Stimulated activated CD4-positive, alpha-beta T cell treated with anti-CD3 and anti-CD28 coated beads, TNF-alpha, amount 100 ng/mL, for 1 hour (primary cell): ENCODE measurements around the gene AP3D1.
"Not testable (repeated sequence)": the region's sequence is repeated elsewhere in the genome, so short reads cannot be mapped to it uniquely, and the experiment has no call there.

Experiments used
- DNase-seq, 3 donors: peaks; one replicate each; pipeline ENCODE4 v3.0.0-alpha.2; 2020; ENCODE audit warnings: low read depth in 3 of 3, low spot score in 1 of 3

AP3D1 gene

DNA sequence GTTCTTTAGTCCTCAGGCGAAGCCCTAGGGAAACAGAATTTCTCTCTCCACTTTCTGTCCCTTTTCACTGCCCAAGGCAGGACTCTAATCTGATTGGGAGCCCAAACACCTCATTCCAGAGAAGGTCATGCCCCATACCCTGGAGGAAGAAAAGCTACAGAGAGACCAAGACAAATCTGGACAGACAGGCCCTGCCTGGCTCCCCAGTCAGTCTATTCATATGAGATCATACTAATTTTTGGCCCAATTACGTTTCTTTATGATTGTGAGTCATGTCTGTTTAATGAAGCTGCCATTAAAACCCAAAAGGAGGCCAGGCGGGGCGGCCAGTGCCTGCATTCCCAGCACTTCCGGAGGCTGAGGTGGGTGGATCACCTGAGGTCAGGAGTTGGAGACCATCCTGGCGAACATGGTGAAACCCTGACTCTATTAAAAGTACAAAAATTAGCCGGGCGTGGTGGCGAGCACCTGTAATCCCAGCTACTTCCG, 3.3 kb upstream of the AP3D1 start:
- DNase-seq, result no peak

DNA sequence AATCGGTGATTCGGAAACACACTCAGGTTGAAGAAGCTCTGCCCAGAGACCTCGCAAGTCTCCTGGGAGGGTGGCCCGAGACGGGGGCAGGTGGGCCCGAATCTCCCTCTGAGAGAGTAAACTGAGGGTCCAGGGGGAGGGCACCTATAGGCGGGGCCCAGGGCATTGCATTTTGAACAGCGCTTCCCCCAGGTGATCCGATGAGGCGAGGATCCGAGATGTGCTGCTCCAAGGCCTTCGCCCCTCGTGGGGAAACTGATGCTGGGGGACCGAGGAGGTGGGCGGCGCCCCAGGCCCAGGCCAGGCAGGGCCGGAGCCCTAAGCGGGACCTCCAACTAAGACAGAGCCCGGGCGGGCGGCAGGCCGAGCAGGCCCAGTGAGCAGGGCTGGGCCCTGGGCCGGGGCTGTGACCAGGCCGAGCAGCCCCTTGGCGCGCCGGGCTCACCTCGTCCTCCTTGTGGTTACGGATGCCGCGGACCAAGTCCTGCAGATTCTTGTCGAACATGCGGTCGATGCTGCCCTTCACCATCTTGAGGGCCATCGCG, 500 bp downstream of the AP3D1 start:
- DNase-seq, result no peak

DNA sequence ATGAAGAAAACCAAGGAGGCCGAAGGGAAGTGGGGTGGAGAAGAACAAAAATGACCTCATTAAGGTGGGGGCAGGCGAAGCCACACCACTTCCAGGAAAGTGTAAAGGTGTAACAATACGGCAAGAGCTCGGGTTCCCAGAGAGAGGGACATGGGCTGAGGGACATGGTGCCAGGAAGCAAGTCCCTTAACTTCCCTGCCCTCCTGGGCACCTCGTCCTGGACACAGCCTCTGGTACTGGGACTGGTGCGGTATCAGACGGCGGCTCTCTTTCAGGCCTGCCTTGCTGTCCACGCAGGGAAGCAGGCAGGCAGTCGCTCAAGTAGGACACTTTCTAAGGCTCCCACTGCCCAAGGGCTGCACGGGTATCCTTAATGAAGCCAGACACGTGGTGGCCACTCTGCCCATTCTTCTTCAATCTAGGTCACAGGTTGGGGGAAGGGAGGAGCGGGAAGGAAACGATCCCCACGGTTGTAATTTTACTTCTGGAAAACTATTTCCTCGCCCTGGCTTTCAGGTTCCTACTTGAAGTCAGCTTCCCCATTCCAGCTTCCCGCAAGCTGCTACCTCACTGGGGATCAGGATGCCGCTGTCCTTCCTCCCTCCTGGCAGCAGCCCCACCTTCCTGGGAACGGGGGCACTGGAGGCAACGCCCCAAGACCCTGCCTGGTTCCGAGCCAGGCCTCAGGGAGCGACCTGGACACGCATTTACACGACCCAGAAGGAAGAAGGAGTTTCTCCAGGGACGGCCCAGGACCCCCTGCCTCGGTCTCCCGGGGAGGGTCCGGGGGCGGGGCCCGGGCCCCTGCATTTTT, 1.2 kb downstream of the AP3D1 start:
- no peak for DNase-seq

DNA sequence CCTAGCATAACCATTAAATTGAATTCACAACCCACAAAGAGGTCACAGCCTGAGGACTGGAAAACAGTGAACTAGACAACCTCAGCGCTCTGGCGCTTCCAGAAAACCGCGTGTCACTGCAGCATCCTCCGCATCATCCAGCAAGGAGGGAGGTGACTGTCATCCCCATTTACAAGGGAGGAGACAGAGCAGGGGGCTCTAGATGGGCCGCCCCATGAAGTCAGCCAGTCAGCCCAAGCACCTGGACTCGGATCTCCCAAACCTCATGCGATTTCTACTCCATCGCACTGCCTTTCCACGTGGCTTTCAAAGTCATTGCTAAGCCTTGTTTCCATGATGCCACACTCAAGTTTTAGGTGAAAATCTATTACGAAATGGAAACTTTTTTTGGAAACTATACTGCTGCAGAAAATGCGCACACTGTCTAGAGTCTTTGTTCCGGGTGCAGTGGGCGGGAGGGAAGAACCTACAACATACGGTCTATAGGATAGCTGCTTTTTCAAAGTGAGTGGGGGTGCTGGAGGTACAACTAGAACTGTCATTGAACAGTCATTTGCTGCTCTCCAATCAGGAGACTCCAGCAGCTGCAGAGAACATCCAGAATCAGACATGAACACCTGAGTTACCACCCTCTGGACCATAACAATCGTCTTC, 2.8 kb downstream of the AP3D1 start:
- DNase-seq, result no peak

DNA sequence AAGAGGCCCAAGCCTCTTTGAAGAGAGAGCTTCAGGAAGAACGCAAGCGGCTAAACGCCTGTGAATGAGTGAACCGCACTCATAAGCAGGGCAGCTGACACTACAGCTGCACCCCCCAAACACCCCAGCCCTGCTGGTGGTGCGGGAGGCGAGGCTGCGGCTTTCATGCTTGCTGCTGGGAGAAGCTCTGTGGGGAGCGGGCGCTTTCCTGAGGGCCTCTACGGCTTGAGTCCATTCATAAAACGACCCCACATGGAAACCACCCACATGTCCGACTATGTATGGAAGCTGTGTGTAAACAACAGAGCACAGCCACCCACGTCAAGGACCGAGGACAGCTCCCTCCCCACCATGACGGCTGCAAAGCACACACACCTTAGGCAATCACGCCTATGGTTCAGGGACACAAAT, 5.5 kb downstream of the AP3D1 start:
- no peak for DNase-seq

DNA sequence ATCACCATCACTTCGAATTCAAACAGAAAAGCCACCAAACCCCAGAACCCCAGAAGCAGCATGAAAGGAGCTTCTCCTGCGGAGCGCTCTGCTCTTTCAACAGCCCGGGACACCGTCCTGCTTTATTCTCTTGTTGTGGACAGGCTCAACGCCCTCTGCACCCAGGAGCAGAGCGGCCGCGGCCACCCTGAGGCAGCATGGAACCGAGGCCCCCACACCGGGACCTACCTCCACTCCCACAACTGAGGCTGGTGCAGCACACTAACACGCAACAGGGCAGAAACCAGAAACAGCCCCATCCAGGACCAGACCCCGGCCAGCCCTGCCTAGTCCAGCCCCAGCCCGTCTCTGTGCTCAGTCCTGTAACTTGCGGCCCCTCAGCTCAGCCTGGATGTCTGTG, 7.2 kb downstream of the AP3D1 start:
- no peak for DNase-seq

DNA sequence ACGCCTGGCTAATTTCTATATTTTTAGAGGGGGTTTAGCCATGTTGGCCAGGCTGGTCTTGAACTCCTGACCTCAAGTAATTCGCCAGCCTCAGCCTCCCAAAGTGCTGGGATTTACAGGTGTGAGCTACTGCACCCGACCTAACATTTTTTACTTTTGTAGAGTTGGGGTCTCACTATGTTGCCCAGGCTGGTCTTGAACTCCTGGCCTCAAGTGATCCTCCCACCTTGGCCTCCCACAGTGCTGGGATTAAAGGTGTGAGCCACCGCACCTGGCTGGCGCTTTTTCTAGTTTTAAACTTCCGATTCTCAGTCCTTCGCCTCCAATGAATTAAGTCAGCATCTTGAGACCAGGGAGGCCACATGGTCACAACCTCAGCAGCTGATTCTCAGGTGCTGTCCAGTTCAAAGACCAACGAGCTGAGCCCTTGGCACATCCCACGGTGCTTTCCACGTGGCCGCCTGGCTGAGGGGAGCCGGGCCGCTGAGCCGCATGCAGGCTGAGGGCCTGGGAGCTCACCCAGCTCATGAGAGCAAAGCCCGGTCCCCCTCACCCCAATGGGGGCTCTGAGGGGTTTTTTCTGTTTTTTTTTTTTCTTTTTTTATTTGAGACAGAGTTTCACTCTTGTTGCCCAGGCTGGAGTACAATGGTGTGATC, 9.1 kb downstream of the AP3D1 start:
- no peak for DNase-seq

DNA sequence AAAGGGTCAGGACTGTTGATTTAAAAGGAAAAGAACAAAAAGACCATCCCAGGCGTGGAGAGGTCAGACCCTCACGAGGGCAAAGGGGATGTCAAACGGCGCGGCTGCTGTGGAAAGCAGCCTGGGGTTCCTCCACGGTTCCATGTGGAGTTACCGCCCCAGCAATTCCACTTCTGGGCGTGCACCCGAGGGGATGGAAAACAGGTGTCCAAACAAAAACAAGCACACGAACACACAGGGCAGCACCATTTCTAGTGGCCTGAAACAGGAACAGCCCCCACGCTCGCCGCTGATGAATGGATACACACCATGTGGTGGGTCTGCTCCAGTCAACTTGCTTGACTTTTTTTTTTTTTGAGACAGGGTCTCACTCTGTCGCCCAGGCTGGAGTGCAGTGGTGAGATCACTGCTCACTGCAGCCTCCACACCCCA, 11.2 kb downstream of the AP3D1 start:
- no peak for DNase-seq

DNA sequence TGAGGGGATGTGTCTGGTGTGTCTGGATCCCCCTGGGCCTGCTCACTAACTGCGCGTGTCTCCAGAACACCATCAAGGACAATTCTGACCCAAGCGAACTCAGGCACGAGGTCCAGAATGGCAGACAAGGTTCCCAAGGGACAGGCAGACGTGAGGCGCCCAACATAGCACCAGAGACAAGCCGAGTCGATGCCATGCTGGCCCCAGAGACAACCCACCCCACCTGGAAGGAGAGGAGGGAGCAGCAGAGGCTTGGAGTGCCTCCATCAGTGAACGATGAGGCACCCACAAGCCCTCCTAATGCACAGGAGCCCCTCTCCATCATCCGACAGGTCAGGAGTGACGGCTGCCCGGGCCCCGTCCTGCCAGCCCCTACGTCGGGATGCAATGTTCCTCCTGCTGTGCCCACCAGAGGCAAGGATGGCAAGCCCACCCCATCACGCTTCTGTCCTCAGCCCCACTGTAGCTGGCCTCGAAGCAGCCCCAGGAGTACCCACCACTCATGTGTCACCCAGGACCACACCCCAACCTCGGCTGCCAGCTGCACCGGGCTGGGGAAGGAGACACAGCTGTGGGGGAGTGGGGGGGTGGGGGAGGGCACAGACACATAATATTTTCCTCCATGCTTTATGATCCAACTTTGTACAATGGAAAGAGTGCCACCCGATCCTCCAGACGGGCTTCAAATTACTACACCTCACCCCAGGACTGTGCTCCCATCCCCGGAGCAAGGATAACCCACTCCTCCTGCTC, 11.8 kb downstream of the AP3D1 start:
- no peak for DNase-seq

DNA sequence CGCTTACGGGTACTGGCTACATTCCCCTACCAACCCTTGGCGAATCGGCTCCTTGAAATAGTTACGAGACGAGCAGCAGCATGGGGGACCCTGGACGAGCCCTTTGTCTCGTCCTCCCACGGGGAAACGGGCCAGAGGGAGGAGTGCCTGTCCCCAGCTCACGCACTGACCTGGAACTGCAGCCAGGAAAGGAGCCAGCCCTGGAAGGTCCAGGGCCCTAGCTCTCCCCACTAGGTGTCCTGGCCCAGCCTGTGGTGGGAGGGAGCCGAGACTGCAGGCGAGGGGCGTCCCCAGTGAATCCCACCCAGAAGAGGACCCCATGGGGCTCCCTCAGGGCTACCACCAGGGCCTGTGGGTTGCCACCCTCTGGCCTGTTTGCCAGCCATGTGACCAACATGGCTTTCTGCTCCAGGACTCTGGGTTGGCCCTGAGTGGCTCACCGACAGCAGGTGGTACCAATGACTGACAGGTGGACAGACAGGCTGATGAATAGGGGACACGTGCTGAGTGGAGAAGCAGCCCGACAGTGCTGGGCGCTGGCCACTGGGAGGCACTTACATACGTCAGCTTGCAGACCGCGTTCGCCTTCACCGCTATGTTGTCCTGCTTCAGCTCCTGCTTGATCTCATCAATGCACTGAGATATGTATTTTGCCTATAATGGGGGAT, 13.2 kb downstream of the AP3D1 start:
- no peak for DNase-seq

DNA sequence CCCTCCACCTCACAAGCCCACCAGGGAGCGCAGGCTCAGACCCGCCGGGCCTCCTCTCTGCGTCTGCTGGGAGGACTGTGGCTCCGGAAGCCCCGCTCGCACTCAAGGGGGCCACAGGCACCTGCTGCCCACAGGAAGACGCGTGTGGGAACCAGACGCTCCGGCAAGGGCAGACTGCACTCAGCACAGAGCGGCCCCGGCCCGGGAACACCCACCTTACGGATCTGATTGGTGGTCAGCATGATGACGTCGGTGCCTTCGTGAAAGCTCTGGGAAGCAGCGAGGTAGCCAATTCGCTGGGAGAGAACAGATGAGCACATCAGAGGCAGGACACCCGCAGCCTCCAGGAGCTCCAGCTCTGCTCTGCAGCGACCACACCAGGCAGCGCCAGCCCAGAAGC, 14.6 kb downstream of the AP3D1 start:
- no peak for DNase-seq

DNA sequence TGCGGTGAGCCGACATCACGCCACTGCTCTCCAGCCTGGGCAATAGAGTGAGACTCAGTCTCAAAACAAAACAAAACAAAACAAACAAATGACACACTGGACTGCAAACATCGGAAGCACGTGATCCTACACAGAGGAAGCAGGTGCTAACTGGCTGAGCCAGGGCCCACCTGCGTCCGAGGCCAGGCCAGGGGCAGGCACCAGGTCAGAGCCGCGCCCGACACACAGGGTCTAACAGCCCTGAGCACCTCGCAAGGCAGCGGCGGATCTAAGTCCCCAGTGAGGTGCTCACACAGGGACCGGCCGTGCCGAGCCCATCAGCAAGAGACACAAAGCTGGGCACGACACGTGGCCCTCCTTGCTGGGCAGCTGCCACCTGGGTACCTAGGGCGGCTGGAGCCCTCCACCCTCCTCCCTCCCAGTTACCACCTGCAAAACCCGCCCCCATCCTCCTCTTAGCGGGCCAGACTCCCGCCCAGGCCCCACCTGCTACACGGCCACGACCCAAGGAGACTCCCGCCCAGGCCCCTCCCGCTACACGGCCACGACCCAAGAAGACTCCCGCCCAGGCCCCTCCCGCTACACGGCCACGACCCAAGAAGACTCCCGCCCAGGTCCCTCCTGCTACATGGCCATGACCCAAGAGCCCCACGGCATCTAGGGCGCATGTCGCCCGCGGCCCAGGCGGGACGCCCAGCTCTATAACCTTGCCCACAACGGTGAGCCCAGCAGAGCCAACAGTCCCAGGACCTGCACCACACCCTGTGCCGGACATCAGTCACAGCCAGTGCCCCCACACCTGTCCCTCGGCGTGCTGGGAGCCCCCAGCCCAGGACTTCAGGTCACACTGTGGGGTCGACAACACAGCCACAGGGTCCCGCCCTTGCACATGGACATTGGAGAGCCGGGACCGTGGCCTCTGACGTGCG, 15.6 kb downstream of the AP3D1 start:
- DNase-seq, result no peak

DNA sequence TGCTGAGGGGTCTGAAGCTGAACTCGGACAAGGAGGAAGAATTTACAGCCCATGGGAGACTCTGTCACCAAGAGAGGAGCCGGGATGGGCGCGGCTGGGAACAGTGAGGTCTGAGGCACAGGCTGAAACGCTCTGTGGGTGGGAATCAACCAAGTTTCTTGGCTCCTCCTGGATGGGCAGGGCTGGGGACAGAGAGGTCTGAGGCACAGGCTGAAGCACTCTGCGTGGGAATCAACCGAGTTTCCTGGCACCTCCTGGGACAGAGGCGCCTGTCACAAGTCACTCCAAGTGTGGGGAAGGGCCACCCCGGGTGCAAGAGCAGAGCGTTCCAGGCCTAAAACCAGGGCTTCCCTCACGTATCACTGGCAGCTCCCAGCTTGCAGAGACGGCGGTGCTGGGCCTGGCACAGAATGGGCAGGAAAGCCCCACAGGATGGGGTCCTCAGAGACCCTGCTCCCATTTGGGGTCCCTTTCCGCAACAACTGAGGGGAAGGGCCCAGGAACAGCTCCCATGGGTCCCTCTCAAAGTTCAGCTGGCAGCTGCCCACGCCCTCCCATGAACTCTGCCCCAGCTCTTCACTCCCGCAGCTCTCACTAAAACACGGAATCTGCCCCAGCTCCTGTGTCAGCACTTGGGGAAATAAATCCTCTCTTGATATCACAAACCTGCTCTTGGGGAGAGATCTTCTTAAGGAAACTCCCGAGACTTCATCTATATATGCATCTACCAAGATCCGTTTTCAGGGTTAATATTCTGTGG, 18.5 kb downstream of the AP3D1 start:
- DNase-seq, result no peak

DNA sequence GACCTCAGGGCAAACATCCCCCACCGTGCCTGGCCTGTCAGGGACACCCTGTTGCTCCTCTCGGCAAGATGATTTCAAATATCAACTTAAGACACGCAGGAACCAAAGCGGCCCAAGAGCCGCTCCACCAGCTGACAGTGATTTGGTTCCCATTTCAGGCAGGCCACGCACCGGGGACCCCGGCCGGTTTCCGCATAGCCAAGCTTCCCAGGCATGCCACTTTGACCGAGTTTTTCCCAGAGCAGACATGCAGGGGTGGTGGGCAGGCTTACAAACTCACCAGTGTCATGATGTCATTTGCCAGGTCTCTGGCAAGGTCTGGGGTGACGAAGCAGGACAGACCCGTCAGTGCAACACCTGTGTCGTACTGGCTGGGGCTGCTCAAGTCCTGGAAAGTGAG, 19.2 kb downstream of the AP3D1 start:
- no peak for DNase-seq

DNA sequence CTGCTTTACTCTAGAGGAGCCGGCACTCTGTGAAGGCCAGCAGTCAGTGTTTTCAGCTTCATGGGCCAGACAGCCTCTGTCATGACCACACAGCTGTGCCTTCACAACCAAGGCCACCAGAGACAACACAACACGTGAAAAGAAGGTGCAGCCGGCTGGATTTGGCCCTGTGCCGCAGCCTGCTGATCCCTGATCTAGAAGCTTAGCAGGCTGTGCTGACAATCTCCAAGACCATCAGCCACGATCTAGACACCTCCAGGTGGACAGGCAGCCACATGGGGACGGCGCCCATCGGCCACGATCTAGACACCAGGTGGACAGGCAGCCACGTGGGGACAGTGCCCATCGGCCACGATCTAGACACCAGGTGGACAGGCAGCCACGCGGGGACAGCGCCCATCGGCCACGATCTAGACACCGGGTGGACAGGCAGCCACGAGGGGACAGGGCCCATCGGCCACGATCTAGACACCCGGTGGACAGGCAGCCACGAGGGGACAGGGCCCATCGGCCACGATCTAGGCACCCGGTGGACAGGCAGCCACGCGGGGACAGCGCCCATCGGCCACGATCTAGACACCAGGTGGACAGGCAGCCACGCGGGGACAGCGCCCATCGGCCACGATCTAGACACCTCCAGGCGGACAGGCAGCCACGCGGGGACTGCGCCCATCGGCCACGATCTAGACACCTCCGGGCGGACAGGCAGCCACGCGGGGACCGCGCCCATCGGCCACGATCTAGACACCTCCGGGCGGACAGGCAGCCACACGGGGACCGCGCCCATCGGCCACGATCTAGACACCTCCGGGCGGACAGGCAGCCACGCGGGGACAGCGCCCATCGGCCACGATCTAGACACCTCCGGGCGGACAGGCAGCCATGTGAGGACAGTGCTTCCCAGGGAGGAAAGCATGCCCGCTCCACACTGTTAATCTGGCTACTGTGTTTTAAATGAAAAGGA, 20.1 kb downstream of the AP3D1 start:
- not testable (repeated sequence) for DNase-seq

DNA sequence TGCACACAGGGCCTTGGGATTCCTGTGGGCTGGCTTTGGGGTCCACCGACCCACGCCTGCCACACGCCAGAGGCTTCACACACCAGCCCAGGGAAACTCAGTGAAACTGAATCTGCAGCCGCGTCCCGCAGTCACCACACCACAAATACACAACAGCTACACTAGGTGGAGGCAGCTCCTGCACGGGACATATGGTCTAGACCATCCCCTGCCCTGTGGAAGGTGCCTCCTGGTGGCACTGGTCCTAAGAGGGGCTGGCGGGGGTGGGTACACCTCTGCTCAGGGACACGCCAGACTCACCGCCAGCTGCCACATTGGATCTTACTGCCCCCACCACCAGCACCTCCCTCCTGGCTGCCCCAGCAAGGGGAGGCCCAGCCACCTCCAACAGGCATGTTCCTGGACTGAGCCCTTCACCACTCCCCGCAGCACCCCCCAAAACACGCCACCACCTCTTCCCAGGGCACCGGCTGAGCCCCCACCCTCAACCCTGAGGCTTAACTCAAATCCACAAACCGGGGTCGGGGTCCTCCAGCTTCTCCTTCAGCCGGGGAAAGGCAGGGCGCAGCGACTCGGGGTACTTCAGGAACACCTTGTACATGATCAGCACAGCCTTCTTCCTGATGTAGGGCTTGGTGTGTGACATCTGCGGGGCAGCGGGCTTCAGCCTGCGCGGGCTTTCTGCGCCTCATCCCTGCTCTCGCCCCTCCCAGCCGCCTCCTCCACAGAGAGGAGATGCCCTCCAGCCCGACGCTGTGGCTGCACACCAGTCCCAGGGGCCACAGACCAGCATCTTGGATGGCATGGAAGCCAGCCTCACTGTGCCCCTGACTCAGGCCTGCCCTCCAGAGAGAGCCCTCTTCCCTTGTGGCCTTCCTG, 21.2 kb downstream of the AP3D1 start:
- no peak for DNase-seq

DNA sequence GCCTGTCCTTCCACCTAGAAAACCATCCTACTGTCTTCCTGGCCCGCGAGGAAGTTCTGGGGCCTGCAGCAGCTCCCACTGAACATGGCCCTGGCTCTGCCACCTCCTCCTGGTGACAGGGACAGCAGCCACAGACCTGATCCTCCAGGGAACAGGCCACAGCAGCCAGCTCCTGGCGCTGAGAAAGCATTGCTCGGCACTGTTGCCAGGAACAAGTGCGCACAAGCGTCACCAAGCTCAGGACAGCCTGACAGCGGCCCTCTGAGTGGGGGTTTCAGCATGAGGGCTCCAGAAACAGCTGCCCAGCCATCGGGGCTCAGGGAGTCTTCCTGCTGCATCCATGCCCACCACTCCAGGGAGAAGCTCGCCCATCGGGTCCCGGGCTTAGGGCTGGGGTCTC, 21.9 kb downstream of the AP3D1 start:
- no peak for DNase-seq
